Measurements from ENCODE around the gene PRPS1.
"Not testable (repeated sequence)": the region's sequence is repeated elsewhere in the genome, so short reads cannot be mapped to it uniquely, and the experiment has no call there.

DNA sequence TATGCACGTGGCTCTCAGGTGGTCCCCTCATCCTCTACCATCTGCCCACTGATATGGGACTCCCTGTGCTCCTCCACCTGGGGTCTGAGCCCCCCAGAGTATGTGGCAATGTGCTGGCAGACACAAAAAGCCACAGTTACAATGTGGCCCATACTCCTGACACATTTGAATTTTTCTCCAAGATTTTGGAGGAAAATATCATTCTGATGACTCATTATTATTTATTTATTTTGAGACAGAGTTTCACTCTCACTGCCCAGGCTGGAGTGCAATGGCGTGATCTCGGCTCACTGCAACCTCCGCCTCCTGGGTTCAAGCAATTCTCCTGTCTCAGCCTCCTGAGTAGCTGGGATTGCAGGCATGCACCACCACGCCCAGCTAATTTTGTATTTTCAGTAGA is 19.2 kb upstream of the PRPS1 start:
- TF ChIP-seq, protein P1, sequence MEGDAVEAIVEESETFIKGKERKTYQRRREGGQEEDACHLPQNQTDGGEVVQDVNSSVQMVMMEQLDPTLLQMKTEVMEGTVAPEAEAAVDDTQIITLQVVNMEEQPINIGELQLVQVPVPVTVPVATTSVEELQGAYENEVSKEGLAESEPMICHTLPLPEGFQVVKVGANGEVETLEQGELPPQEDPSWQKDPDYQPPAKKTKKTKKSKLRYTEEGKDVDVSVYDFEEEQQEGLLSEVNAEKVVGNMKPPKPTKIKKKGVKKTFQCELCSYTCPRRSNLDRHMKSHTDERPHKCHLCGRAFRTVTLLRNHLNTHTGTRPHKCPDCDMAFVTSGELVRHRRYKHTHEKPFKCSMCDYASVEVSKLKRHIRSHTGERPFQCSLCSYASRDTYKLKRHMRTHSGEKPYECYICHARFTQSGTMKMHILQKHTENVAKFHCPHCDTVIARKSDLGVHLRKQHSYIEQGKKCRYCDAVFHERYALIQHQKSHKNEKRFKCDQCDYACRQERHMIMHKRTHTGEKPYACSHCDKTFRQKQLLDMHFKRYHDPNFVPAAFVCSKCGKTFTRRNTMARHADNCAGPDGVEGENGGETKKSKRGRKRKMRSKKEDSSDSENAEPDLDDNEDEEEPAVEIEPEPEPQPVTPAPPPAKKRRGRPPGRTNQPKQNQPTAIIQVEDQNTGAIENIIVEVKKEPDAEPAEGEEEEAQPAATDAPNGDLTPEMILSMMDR (conservative IDR thresholded peaks at IDR 0.05; ENCODE audit: low read length) = not testable (repeated sequence)
- TF ChIP-seq EZH2phosphoT487 (IDR thresholded peaks at IDR 0.05; ENCODE audit: borderline replicate concordance, low read depth, low read length) = not testable (repeated sequence)
